Keratinocyte (primary cell): ENCODE results near the gene TUT4. TPM values are rescaled to one million over a fixed set of nuclear protein-coding genes. Genes with fewer than 3 reads are reported as not detected.

ENCODE experiments used
- DNase-seq: peaks from one replicate; pipeline ENCODE4 v3.0.0-alpha.2; 2011; ENCODE audit warnings: low read depth, missing footprints, low spot score
- FAIRE-seq: peaks from 2 replicates; lab custom pipeline; 2011; peaks lifted over from hg19 to GRCh38; lab: Jason Lieb, UNC
- H2AFZ ChIP-seq: 2 replicates; pipeline ENCODE4 v1.6.0; 2012; ENCODE audit warnings: low read length, control low read depth, inconsistent platforms; ENCODE audit not compliant: control insufficient read depth
- H3K27ac ChIP-seq: 2 replicates; pipeline ENCODE4 v1.5.1; 2011; ENCODE audit warnings: low read length; ENCODE audit not compliant: control insufficient read depth, insufficient read depth
- H3K27me3 ChIP-seq: 3 replicates; pipeline ENCODE4 v1.6.0; 2011; ENCODE audit warnings: low read length; ENCODE audit not compliant: control insufficient read depth, insufficient read depth; ENCODE audit errors: extremely low read depth
- H3K36me3 ChIP-seq, 2 experiments: 2 replicates in 1 of 2; 3 replicates in 1 of 2; pipeline ENCODE4 v1.5.1; 2011; ENCODE audit warnings: low read length in 2 of 2, mild to moderate bottlenecking in 1 of 2; ENCODE audit not compliant: control insufficient read depth in 2 of 2, insufficient read depth in 2 of 2; ENCODE audit errors: extremely low read depth in 1 of 2
- H3K4me1 ChIP-seq: 3 replicates; pipeline ENCODE4 v1.5.1; 2011; ENCODE audit warnings: low read length; ENCODE audit not compliant: control insufficient read depth, insufficient read depth; ENCODE audit errors: extremely low read depth
- H3K4me2 ChIP-seq: 3 replicates; pipeline ENCODE4 v1.6.0; 2011; ENCODE audit warnings: low read depth, low read length; ENCODE audit not compliant: control insufficient read depth, insufficient read depth; ENCODE audit errors: extremely low read depth
- H3K4me3 ChIP-seq, 3 experiments: fragments of 200-600 bp in 1 of 3; sonication (generic) in 1 of 3; 2 replicates in 2 of 3; 3 replicates in 1 of 3; pipeline ENCODE4 v1.5.1; 2011 to 2016; ENCODE audit warnings: low read length in 3 of 3, mild to moderate bottlenecking in 3 of 3, control low read depth in 2 of 3, inconsistent platforms in 1 of 3, low read depth in 1 of 3, mixed read lengths in 1 of 3, mixed run types in 1 of 3, moderate library complexity in 1 of 3; ENCODE audit not compliant: control insufficient read depth in 2 of 3, insufficient read depth in 2 of 3; ENCODE audit errors: extremely low read depth in 1 of 3
- H3K79me2 ChIP-seq: 2 replicates; pipeline ENCODE4 v1.6.0; 2012; ENCODE audit warnings: low read length; ENCODE audit not compliant: control insufficient read depth, insufficient read depth
- H3K9ac ChIP-seq: 3 replicates; pipeline ENCODE4 v1.6.0; 2011; ENCODE audit warnings: low read length; ENCODE audit not compliant: control insufficient read depth, insufficient read depth; ENCODE audit errors: extremely low read depth
- H3K9me1 ChIP-seq: 3 replicates; pipeline ENCODE4 v1.6.0; 2011; ENCODE audit warnings: low read length; ENCODE audit not compliant: control insufficient read depth, insufficient read depth; ENCODE audit errors: extremely low read depth
- H3K9me3 ChIP-seq: 2 replicates; pipeline ENCODE4 v1.5.1; 2012; ENCODE audit warnings: low read depth, low read length; ENCODE audit not compliant: control insufficient read depth
- H4K20me1 ChIP-seq: 3 replicates; pipeline ENCODE4 v1.6.0; 2011; ENCODE audit warnings: low read length; ENCODE audit not compliant: control insufficient read depth, insufficient read depth; ENCODE audit errors: extremely low read depth
- CTCF ChIP-seq, 3 experiments: IDR thresholded peaks in 1 of 3; conservative IDR thresholded peaks in 1 of 3; optimal IDR thresholded peaks in 1 of 3; 2 replicates in 2 of 3; 3 replicates in 1 of 3; pipeline versions ENCODE3 to v1.5.1; 2011; ENCODE audit warnings: low read length in 3 of 3, mild to moderate bottlenecking in 3 of 3, moderate library complexity in 2 of 3, control low read depth in 1 of 3, inconsistent platforms in 1 of 3; ENCODE audit not compliant: insufficient read depth in 2 of 3; ENCODE audit errors: extremely low read depth in 1 of 3
- EZH2 ChIP-seq: IDR thresholded peaks from one replicate; pipeline ENCODE4 v1.6.1; 2012; ENCODE audit warnings: inconsistent platforms, mild to moderate bottlenecking, low read length, moderate library complexity
- dilution Hi-C: fragments of 300-500 bp; cut with MboI; formaldehyde crosslinking; loops from one replicate; pipeline ENCODE4 v1.7.0; 2020; ENCODE audit warnings: low sequenced_read_pairs; ENCODE audit not compliant: extremely low pct_ligation_motif_present
- polyA plus RNA-seq, 5 experiments: library from polyadenylated mRNA; depleted of rRNA in 3 of 5; stranded (reverse) in 3 of 5; stranded (forward) in 1 of 5; unstranded in 1 of 5; fragments of >200 nt; gene quantifications; 1 replicate in 1 of 5; 2 replicates in 3 of 5; 3 replicates in 1 of 5; pipeline versions ENCODE4 v1.2.1 to v1.2.3, GENCODE V29; 2011 to 2012; ENCODE audit warnings: missing spikeins in 2 of 5, low read depth in 1 of 5, low replicate concordance in 1 of 5

TUT4 gene
- polyA plus RNA-seq, 1 donor (not counting 4 experiments of a cell fraction or from before 2014, with no cell fraction given), result 27.5 TPM

- Histone ChIP-seq H3K36me3 (peaks cover 24 to 25% of the 10 kb centered on the region in 2 experiments), H3K9me3 (no peaks in the 10 kb centered on the region), H2AFZ (no peak overlapping the region), H4K20me1 (no peaks in the 10 kb centered on the region), H3K27me3 (no peaks in the 10 kb centered on the region), H3K9ac (no peak overlapping the region), H3K27ac (no peak overlapping the region), H3K79me2 (no peaks in the 10 kb centered on the region), H3K4me3 (no peak overlapping the region), H3K4me1 (no peaks in the 10 kb centered on the region), H3K4me2 (no peak overlapping the region), H3K9me1 (no peaks in the 10 kb centered on the region)
- no peak for DNase-seq
- FAIRE-seq, result peak; percentile 23
- dilution Hi-C loops, result no loop called here
- TF ChIP-seq CTCF (optimal IDR thresholded peaks at IDR 0.05 in 1 of 3, IDR thresholded peaks at IDR 0.05 in 1 of 3, conservative IDR thresholded peaks at IDR 0.05 in 1 of 3; ENCODE audit: extremely low read depth in 1 of 3, insufficient read depth in 2 of 3, low read length in 3 of 3) (no peak), EZH2 (no peak)
Measured at GRCh38 chr1:52416811-52417210, 136.1 kb downstream of the TUT4 start.

GRCh38 chr1:52414942-52415341 is 137.9 kb downstream of the TUT4 start:
- no peaks in the 10 kb centered on the region for H4K20me1 ChIP-seq
- no peak overlapping the region for H3K27ac ChIP-seq
- no peak for TF ChIP-seq EZH2
- H3K4me1 ChIP-seq, result no peaks in the 10 kb centered on the region
- no peak overlapping the region for H3K4me3 ChIP-seq
- H3K36me3 ChIP-seq, result peaks cover 33 to 37% of the 10 kb centered on the region in 2 experiments
- H3K9me1 ChIP-seq, result no peaks in the 10 kb centered on the region
- H3K79me2 ChIP-seq, result no peaks in the 10 kb centered on the region
- dilution Hi-C loops, result no loop called here
- H3K4me2 ChIP-seq, result no peak overlapping the region
- H3K9ac ChIP-seq, result no peak overlapping the region
- DNase-seq (no peak), FAIRE-seq (no peak)
- H3K9me3 ChIP-seq, result no peaks in the 10 kb centered on the region
- H2AFZ ChIP-seq, result no peak overlapping the region
- H3K27me3 ChIP-seq, result no peaks in the 10 kb centered on the region

- Histone ChIP-seq H3K4me3 (no peak overlapping the region), H3K4me1 (no peaks in the 10 kb centered on the region), H3K79me2 (no peaks in the 10 kb centered on the region), H3K36me3 (peaks cover 33 to 40% of the 10 kb centered on the region in 2 experiments), H3K9me1 (no peaks in the 10 kb centered on the region), H3K9ac (no peak overlapping the region), H3K27ac (no peak overlapping the region), H4K20me1 (no peaks in the 10 kb centered on the region), H3K4me2 (no peak overlapping the region), H2AFZ (no peak overlapping the region), H3K27me3 (no peaks in the 10 kb centered on the region), H3K9me3 (no peaks in the 10 kb centered on the region)
- DNase-seq (no peak), FAIRE-seq (no peak)
- TF ChIP-seq EZH2 (no peak), CTCF (optimal IDR thresholded peaks at IDR 0.05 in 1 of 3, IDR thresholded peaks at IDR 0.05 in 1 of 3, conservative IDR thresholded peaks at IDR 0.05 in 1 of 3; ENCODE audit: extremely low read depth in 1 of 3, insufficient read depth in 2 of 3, low read length in 3 of 3) (no peak)
- dilution Hi-C loops, result no loop called here
Measured at GRCh38 chr1:52413410-52413989, 139.4 kb downstream of the TUT4 start.
